Measurements from ENCODE around the gene MCIDAS. TPM values are rescaled to one million over a fixed set of nuclear protein-coding genes. Genes with fewer than 3 reads are reported as not detected.

MCIDAS gene
- total and polyA plus RNA-seq, 2 donors (not counting 1 experiment from before 2014, with no cell fraction given): not detected

DNA sequence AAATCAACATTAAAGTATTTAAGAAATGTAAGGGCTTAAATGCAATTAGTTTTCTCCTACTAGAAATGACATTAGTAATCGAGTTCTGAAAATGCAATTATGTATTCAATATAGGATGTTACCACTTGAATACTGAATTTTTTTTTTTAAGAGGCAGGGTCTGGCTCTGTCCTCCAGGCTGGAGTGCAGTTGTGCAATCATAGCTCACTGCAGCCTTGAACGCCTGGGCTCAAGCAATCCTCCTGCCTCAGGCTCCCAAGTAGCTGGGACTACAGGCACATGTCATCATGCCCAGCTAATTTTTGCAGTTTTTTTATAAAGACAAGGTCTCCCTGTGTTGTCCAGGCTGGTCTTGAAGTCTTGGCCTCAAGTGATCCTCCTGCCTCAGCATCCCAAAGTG, 55.6 kb downstream of the MCIDAS start:
- Mint-ChIP-seq H3K27me3 (peaks cover 57% of the 10 kb centered on the region), H3K27ac (no peak overlapping the region), H3K9me3 (ENCODE audit: insufficient read depth) (no peaks in the 10 kb centered on the region), H3K4me3 (no peak overlapping the region), H3K4me1 (peaks cover 24% of the 10 kb centered on the region)
- Histone ChIP-seq H3K27ac (ENCODE audit: low read length in 2 of 2) (no peak overlapping the region), H4K20me1 (ENCODE audit: control insufficient read depth, insufficient read depth, low read length, poor library complexity, severe bottlenecking) (no peaks in the 10 kb centered on the region), H3K9ac (ENCODE audit: low read length) (no peak overlapping the region), H3K79me2 (ENCODE audit: control insufficient read depth, insufficient read depth, low read length) (no peaks in the 10 kb centered on the region), H3K9me3 (ENCODE audit: control extremely low read depth in 1 of 3, control insufficient read depth in 2 of 3, insufficient read depth in 1 of 3, low read length in 2 of 3) (peaks cover 0 to 4% (median 0%) of the 10 kb centered on the region in 3 donors), H3K36me3 (replicated peaks in 1 of 2; ENCODE audit: control extremely low read depth in 1 of 2, control insufficient read depth in 1 of 2, extremely low read depth in 1 of 2, insufficient read depth in 2 of 2, low read length in 1 of 2) (no peaks in the 10 kb centered on the region), H3K27me3 (replicated peaks in 1 of 4; ENCODE audit: control extremely low read depth in 1 of 4, control insufficient read depth in 3 of 4, insufficient read depth in 4 of 4, low read length in 3 of 4) (peaks cover 3 to 43% (median 31%) of the 10 kb centered on the region in 4 experiments), H3K4me3 (ENCODE audit: control extremely low read depth in 1 of 5, extremely low read depth in 1 of 5, insufficient read depth in 1 of 5, low read depth in 2 of 5, low read length in 4 of 5) (no peak overlapping the region), H3K4me1 (ENCODE audit: control insufficient read depth in 2 of 2, insufficient read depth in 2 of 2, low read length in 2 of 2) (peaks cover 25 to 26% of the 10 kb centered on the region in 2 donors), H3K4me2 (replicated peaks; ENCODE audit: low read depth, low read length, poor library complexity, severe bottlenecking) (no peak overlapping the region), H2AFZ (ENCODE audit: insufficient read depth, low read depth, low read length, poor library complexity, severe bottlenecking) (no peak overlapping the region)
- ATAC-seq (ENCODE audit: low read depth): no peak
- WGBS (ENCODE audit: insufficient coverage): 47% methylated on average over 1 of the region's 2 CpGs
- ChIA-PET CTCF (interaction anchor here (0.6 to 2.1 kb wide), 10 partner anchors 10 to 1030 kb away, joined by 3 to 20 read pairs (median 6); partner anchors contain the start of genes DHX29, GPX8 and MTREX), POLR2A (interaction anchor here (0.6 kb wide), 1 partner anchor 1999 kb away, joined by 3 read pairs; no protein-coding TSS in a partner anchor)
- DNase-seq: no peak
- TF ChIP-seq, protein P1, sequence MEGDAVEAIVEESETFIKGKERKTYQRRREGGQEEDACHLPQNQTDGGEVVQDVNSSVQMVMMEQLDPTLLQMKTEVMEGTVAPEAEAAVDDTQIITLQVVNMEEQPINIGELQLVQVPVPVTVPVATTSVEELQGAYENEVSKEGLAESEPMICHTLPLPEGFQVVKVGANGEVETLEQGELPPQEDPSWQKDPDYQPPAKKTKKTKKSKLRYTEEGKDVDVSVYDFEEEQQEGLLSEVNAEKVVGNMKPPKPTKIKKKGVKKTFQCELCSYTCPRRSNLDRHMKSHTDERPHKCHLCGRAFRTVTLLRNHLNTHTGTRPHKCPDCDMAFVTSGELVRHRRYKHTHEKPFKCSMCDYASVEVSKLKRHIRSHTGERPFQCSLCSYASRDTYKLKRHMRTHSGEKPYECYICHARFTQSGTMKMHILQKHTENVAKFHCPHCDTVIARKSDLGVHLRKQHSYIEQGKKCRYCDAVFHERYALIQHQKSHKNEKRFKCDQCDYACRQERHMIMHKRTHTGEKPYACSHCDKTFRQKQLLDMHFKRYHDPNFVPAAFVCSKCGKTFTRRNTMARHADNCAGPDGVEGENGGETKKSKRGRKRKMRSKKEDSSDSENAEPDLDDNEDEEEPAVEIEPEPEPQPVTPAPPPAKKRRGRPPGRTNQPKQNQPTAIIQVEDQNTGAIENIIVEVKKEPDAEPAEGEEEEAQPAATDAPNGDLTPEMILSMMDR (IDR thresholded peaks at IDR 0.05): no peak
- TF ChIP-seq EZH2 (IDR thresholded peaks at IDR 0.05; ENCODE audit: borderline replicate concordance, insufficient read depth, low read depth, low read length, poor library complexity, severe bottlenecking): no peak
- intact Hi-C loops (cut with micrococcal nuclease): loop anchor here (5.0 kb wide), 1 partner anchor 821 kb away; the partner anchor contains the start of gene IL6ST

Small RNA genes within 50 kb of the gene (small RNA-seq; reads per million reads assigned to genes)
- gene MIR449A (ENCODE audit: insufficient read length, low read depth, low replicate concordance) (not detected), gene MIR449B (ENCODE audit: insufficient read length, low read depth, low replicate concordance) (not detected), gene MIR449C (ENCODE audit: insufficient read length, low read depth, low replicate concordance) (not detected)

Other genes with a start within 250 kb of the MCIDAS start
- not detected in 2 replicates for gene ESM1, start 241.7 kb downstream of the MCIDAS start, total RNA-seq
- not detected in 2 replicates for gene ESM1, start 241.7 kb downstream of the MCIDAS start, polyA plus RNA-seq
- not detected in 2 replicates for gene GZMK, start 203.1 kb downstream of the MCIDAS start, total RNA-seq
- gene GZMK, start 203.1 kb downstream of the MCIDAS start, polyA plus RNA-seq: 0.16 and 0.21 TPM in 2 replicates
- 0.58 TPM in 1 of 2 replicates, not detected in the other for gene GZMA, start 124.7 kb downstream of the MCIDAS start, total RNA-seq
- 1.0 and 1.4 TPM in 2 replicates for gene GZMA, start 124.7 kb downstream of the MCIDAS start, polyA plus RNA-seq
- not detected in 2 replicates for gene GPX8, start 67.1 kb downstream of the MCIDAS start, total RNA-seq
- gene GPX8, start 67.1 kb downstream of the MCIDAS start, polyA plus RNA-seq: not detected in 2 replicates
- gene CDC20B, start 54.1 kb downstream of the MCIDAS start, total RNA-seq: not detected in 2 replicates
- 0.09 TPM in 1 of 2 replicates, not detected in the other for gene CDC20B, start 54.1 kb downstream of the MCIDAS start, polyA plus RNA-seq
- not detected in 2 replicates for gene CCNO, start 6.3 kb upstream of the MCIDAS start, total RNA-seq
- gene CCNO, start 6.3 kb upstream of the MCIDAS start, polyA plus RNA-seq: not detected in 2 replicates
- gene DHX29, start 80.4 kb upstream of the MCIDAS start, total RNA-seq: 17.9 and 18.1 TPM in 2 replicates
- 3.9 TPM in 2 replicates for gene DHX29, start 80.4 kb upstream of the MCIDAS start, polyA plus RNA-seq
- 91.7 and 94.0 TPM in 2 replicates for gene MTREX, start 80.7 kb upstream of the MCIDAS start, total RNA-seq
- gene MTREX, start 80.7 kb upstream of the MCIDAS start, polyA plus RNA-seq: 7.9 and 14.5 TPM in 2 replicates

All from B cell (primary cell).